GM19455 (cell line): ENCODE measurements around the gene GMEB2.
"Not testable (repeated sequence)": the region's sequence is repeated elsewhere in the genome, so short reads cannot be mapped to it uniquely, and the experiment has no call there.

Experiments
- ATAC-seq: cut with Tn5 transposase; IDR thresholded peaks from one replicate; pipeline ENCODE4 v1.9.1; 2021; ENCODE audit not compliant: unreplicated experiment

Gene GMEB2

GRCh38 chr20:63657260-63657936, 30.5 kb upstream of the GMEB2 start:
- no peak for ATAC-seq

- no peak for ATAC-seq
Measured at GRCh38 chr20:63656451-63656850, 29.6 kb upstream of the GMEB2 start.

GRCh38 chr20:63655249-63655648, 28.3 kb upstream of the GMEB2 start:
- ATAC-seq: no peak

- no peak for ATAC-seq
Measured at GRCh38 chr20:63653974-63654668, 27.2 kb upstream of the GMEB2 start.

- ATAC-seq: no peak
Measured at GRCh38 chr20:63653041-63653973, 26.4 kb upstream of the GMEB2 start, which contains the start of gene STMN3. Gene STMN3 (minus strand): TSS chr20:63653424. CDS start chr20:63653345, 79 bp downstream.

GRCh38 chr20:63652192-63652980, 25.5 kb upstream of the GMEB2 start:
- no peak for ATAC-seq

- no peak for ATAC-seq
Measured at GRCh38 chr20:63651942-63652191, 25.0 kb upstream of the GMEB2 start.

GRCh38 chr20:63650486-63650885, 23.6 kb upstream of the GMEB2 start:
- not testable (repeated sequence) for ATAC-seq

- no peak for ATAC-seq
Measured at GRCh38 chr20:63648895-63649589, 22.1 kb upstream of the GMEB2 start.

- no peak for ATAC-seq
Measured at GRCh38 chr20:63648190-63648589, 21.3 kb upstream of the GMEB2 start.

GRCh38 chr20:63645218-63645617, 18.3 kb upstream of the GMEB2 start:
- ATAC-seq: no peak

- no peak for ATAC-seq
Measured at GRCh38 chr20:63643946-63644345, 17.0 kb upstream of the GMEB2 start.

- ATAC-seq: no peak
Measured at GRCh38 chr20:63643499-63643898, 16.6 kb upstream of the GMEB2 start.

- peak; percentile 10 for ATAC-seq
Measured at GRCh38 chr20:63642527-63643247, 15.8 kb upstream of the GMEB2 start.

- ATAC-seq: peak; percentile 50
Measured at GRCh38 chr20:63641792-63642523, 15.1 kb upstream of the GMEB2 start.

GRCh38 chr20:63641146-63641791, 14.4 kb upstream of the GMEB2 start:
- peak; percentile 31 for ATAC-seq

GRCh38 chr20:63640686-63641085, 13.8 kb upstream of the GMEB2 start:
- ATAC-seq: not testable (repeated sequence)

- ATAC-seq: no peak
Measured at GRCh38 chr20:63640086-63640485, 13.2 kb upstream of the GMEB2 start.
